Measurements from ENCODE around the gene ADAMTS17. TPM values are rescaled to one million over a fixed set of nuclear protein-coding genes. Genes with fewer than 3 reads are reported as not detected.

Gene ADAMTS17
- total RNA-seq, 1 experiment from 2014 or later: 1.6 TPM

DNA sequence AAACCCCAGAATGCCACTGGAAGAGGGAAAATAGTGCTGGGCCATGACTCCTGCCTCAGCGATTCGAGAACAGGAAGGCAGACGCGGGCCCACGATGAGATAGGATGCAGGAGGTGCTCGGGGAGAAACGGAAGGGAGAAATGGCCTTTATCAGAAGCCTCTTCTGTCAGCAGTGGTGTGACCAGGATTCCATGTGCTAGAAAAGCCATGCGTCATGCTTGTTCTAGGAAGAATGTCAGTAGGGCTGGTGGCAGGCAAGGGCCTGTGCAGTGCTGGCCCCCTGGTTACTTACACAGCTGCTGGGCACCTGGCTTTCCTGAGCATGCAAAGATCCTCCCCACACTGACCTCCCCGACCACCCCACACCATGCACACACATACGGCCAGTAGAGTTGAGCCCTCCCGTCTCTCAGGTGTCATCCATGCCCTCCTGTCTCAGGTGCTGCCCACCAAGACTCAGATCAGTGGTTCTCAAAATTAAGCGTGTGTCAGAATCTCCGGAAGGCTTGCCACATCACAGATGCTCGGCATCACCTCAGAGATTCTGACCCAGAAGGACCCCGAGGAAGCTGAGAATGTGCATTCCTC, 106.7 kb downstream of the ADAMTS17 start:
- ATAC-seq: no peak
- in situ Hi-C loops (cut with HindIII; ENCODE audit: low pct_unique_long_range_greater_than_20kb, low sequenced_read_pairs): no loop called here
- BruUV-seq (replicated peaks): no TSS peak
- Histone ChIP-seq H3K36me3 (ENCODE audit: control insufficient read depth, insufficient read depth, low read length) (no peaks in the 10 kb centered on the region), H3K4me3 (ENCODE audit: low read depth in 2 of 2, low read length in 2 of 2) (no peak overlapping the region), H3K9me3 (ENCODE audit: control insufficient read depth, insufficient read depth, low read depth, low read length) (no peaks in the 10 kb centered on the region), H3K4me1 (ENCODE audit: control insufficient read depth, insufficient read depth, low read length) (no peaks in the 10 kb centered on the region), H3K27me3 (ENCODE audit: control insufficient read depth, insufficient read depth, low read length) (no peaks in the 10 kb centered on the region), H3K27ac (ENCODE audit: low read length) (no peak overlapping the region)
- no peak for DNase-seq (ENCODE audit: low read depth, low spot score)
- intact Hi-C loops (cut with micrococcal nuclease; ENCODE audit: unreplicated experiment): no loop called here
- TF ChIP-seq SIN3A (IDR thresholded peaks at IDR 0.05; ENCODE audit: borderline replicate concordance, insufficient read depth, low read depth, low read length) (no peak), POLR2AphosphoS5 (IDR thresholded peaks at IDR 0.05; ENCODE audit: low read depth, low read length) (no peak), TCF7L2 (IDR thresholded peaks at IDR 0.05; ENCODE audit: low read depth, low read length) (no peak)
- TF ChIP-seq, protein P1, sequence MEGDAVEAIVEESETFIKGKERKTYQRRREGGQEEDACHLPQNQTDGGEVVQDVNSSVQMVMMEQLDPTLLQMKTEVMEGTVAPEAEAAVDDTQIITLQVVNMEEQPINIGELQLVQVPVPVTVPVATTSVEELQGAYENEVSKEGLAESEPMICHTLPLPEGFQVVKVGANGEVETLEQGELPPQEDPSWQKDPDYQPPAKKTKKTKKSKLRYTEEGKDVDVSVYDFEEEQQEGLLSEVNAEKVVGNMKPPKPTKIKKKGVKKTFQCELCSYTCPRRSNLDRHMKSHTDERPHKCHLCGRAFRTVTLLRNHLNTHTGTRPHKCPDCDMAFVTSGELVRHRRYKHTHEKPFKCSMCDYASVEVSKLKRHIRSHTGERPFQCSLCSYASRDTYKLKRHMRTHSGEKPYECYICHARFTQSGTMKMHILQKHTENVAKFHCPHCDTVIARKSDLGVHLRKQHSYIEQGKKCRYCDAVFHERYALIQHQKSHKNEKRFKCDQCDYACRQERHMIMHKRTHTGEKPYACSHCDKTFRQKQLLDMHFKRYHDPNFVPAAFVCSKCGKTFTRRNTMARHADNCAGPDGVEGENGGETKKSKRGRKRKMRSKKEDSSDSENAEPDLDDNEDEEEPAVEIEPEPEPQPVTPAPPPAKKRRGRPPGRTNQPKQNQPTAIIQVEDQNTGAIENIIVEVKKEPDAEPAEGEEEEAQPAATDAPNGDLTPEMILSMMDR (IDR thresholded peaks at IDR 0.05): no peak
- TF ChIP-seq, protein P2, sequence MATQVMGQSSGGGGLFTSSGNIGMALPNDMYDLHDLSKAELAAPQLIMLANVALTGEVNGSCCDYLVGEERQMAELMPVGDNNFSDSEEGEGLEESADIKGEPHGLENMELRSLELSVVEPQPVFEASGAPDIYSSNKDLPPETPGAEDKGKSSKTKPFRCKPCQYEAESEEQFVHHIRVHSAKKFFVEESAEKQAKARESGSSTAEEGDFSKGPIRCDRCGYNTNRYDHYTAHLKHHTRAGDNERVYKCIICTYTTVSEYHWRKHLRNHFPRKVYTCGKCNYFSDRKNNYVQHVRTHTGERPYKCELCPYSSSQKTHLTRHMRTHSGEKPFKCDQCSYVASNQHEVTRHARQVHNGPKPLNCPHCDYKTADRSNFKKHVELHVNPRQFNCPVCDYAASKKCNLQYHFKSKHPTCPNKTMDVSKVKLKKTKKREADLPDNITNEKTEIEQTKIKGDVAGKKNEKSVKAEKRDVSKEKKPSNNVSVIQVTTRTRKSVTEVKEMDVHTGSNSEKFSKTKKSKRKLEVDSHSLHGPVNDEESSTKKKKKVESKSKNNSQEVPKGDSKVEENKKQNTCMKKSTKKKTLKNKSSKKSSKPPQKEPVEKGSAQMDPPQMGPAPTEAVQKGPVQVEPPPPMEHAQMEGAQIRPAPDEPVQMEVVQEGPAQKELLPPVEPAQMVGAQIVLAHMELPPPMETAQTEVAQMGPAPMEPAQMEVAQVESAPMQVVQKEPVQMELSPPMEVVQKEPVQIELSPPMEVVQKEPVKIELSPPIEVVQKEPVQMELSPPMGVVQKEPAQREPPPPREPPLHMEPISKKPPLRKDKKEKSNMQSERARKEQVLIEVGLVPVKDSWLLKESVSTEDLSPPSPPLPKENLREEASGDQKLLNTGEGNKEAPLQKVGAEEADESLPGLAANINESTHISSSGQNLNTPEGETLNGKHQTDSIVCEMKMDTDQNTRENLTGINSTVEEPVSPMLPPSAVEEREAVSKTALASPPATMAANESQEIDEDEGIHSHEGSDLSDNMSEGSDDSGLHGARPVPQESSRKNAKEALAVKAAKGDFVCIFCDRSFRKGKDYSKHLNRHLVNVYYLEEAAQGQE (IDR thresholded peaks at IDR 0.05; ENCODE audit: insufficient read depth in 1 of 2, low read depth in 2 of 2, low read length in 1 of 2): no peak
- ChIA-PET CTCF (no interaction called here), POLR2A (interaction anchor here (0.6 kb wide), 1 partner anchor 22 kb away, joined by 3 read pairs; no protein-coding TSS in a partner anchor)

DNA sequence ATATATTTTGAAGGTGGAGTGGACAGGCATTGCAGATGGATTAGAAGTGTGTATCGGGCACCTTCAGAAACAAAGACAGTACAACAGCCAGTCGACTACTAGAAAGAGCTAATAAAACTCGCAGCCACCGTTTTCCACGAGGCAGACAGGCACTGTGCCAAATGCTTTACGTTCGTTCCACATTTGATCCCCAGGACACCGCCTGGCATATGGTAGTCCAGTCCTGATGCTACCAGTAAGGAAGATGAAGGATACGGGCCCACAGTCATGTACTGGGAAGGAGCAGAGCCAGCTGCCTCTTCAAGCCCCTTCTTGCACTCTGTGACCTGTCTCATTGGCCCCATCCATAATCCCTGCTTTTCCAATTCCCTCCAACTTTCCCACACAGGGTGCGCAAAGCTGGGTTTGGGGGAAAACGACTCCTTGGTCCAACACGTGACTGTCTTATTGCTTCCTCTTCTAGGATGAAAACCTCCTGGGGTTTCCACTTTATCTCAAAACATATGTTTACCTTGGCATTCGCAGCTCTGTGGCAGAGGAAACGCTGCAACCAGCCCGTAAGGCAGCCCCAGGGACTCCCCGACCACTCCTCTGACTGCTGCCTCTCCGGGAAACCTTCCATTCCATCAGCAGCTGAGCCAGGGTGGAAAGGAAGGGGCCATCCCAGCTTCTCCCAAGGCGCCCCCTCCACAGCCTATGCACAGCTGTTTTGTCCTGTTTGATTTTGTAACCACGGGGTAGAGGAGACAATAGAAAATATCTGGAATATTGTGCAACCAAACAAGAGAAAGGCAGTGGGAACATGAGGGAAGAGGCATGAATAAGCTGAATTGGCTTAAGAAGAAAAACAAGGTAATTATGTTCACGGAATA, 107.4 kb downstream of the ADAMTS17 start:
- Histone ChIP-seq H3K27me3 (ENCODE audit: control insufficient read depth, insufficient read depth, low read length) (no peaks in the 10 kb centered on the region), H3K36me3 (ENCODE audit: control insufficient read depth, insufficient read depth, low read length) (no peaks in the 10 kb centered on the region), H3K4me3 (ENCODE audit: low read depth in 2 of 2, low read length in 2 of 2) (no peak overlapping the region), H3K9me3 (ENCODE audit: control insufficient read depth, insufficient read depth, low read depth, low read length) (no peaks in the 10 kb centered on the region), H3K4me1 (ENCODE audit: control insufficient read depth, insufficient read depth, low read length) (no peaks in the 10 kb centered on the region), H3K27ac (ENCODE audit: low read length) (no peak overlapping the region)
- DNase-seq (ENCODE audit: low read depth, low spot score) (no peak), ATAC-seq (no peak)
- in situ Hi-C loops (cut with HindIII; ENCODE audit: low pct_unique_long_range_greater_than_20kb, low sequenced_read_pairs) (no loop called here), intact Hi-C loops (cut with micrococcal nuclease; ENCODE audit: unreplicated experiment) (no loop called here)
- CTCF ChIA-PET: no interaction called here
- no peak for TF ChIP-seq POLR2AphosphoS5 (IDR thresholded peaks at IDR 0.05; ENCODE audit: low read depth, low read length)
- TF ChIP-seq, protein P2 (IDR thresholded peaks at IDR 0.05; ENCODE audit: insufficient read depth in 1 of 2, low read depth in 2 of 2, low read length in 1 of 2): no peak
- TF ChIP-seq, protein P1 (IDR thresholded peaks at IDR 0.05): no peak
- no peak for TF ChIP-seq SIN3A (IDR thresholded peaks at IDR 0.05; ENCODE audit: borderline replicate concordance, insufficient read depth, low read depth, low read length)
- no peak for TF ChIP-seq TCF7L2 (IDR thresholded peaks at IDR 0.05; ENCODE audit: low read depth, low read length)
- BruUV-seq (replicated peaks): no TSS peak
- POLR2A ChIA-PET: no interaction called here
